WERI-Rb-1 (cell line): ENCODE results near the gene GNAS.
"Not testable (repeated sequence)": the region's sequence is repeated elsewhere in the genome, so short reads cannot be mapped to it uniquely, and the experiment has no call there.

Source experiments
- DNase-seq: peaks from one replicate; pipeline ENCODE4 v3.0.0-alpha.2; 2020
- H3K27ac ChIP-seq: fragments of 250-450 bp; sonication (Bioruptor Pico); 2 replicates; pipeline ENCODE4 v1.5.1; 2020; ENCODE audit warnings: mild to moderate bottlenecking, moderate library complexity
- H3K27me3 ChIP-seq: fragments of 250-450 bp; sonication (Bioruptor Pico); 2 replicates; pipeline ENCODE4 v1.5.1; 2021; ENCODE audit warnings: mild to moderate bottlenecking, low read depth, moderate library complexity; ENCODE audit not compliant: insufficient read depth, severe bottlenecking
- H3K36me3 ChIP-seq: fragments of 250-450 bp; sonication (Bioruptor Pico); 2 replicates; pipeline ENCODE4 v1.5.1; 2020; ENCODE audit warnings: mild to moderate bottlenecking, moderate library complexity
- H3K4me3 ChIP-seq: 2 replicates; pipeline ENCODE4 v1.5.1; 2011; ENCODE audit warnings: low read depth, mild to moderate bottlenecking, control low read depth, low read length
- H3K9me3 ChIP-seq: fragments of 250-450 bp; sonication (Bioruptor Pico); 2 replicates; pipeline ENCODE4 v1.5.1; 2021; ENCODE audit warnings: mild to moderate bottlenecking, moderate library complexity; ENCODE audit not compliant: severe bottlenecking
- CTCF ChIP-seq: IDR thresholded peaks from 2 replicates; pipeline ENCODE4 v1.5.1; 2011; ENCODE audit warnings: low read depth, mild to moderate bottlenecking, control low read depth, inconsistent platforms, low read length

GNAS gene

GRCh38 chr20:58822748-58823730 lies 29.5 kb upstream of the GNAS start:
- no peaks in the 10 kb centered on the region for H3K9me3 ChIP-seq
- H3K36me3 ChIP-seq: no peaks in the 10 kb centered on the region
- no peak for TF ChIP-seq CTCF
- H3K4me3 ChIP-seq: no peak overlapping the region
- H3K27me3 ChIP-seq: peaks cover 33% of the 10 kb centered on the region
- H3K27ac ChIP-seq: no peak overlapping the region
- no peak for DNase-seq

GRCh38 chr20:58824843-58825242 lies 27.7 kb upstream of the GNAS start:
- no peak overlapping the region for H3K4me3 ChIP-seq
- no peak for DNase-seq
- no peak for TF ChIP-seq CTCF
- H3K27me3 ChIP-seq: peaks cover 27% of the 10 kb centered on the region
- no peaks in the 10 kb centered on the region for H3K9me3 ChIP-seq
- H3K27ac ChIP-seq: no peak overlapping the region
- H3K36me3 ChIP-seq: no peaks in the 10 kb centered on the region

GRCh38 chr20:58825450-58825849 lies 27.1 kb upstream of the GNAS start:
- no peak for TF ChIP-seq CTCF

GRCh38 chr20:58826271-58826670 lies 26.2 kb upstream of the GNAS start:
- no peak overlapping the region for H3K4me3 ChIP-seq
- H3K9me3 ChIP-seq: no peaks in the 10 kb centered on the region
- no peak for TF ChIP-seq CTCF
- no peak for DNase-seq
- no peak overlapping the region for H3K27ac ChIP-seq
- H3K27me3 ChIP-seq: peaks cover 24% of the 10 kb centered on the region
- no peaks in the 10 kb centered on the region for H3K36me3 ChIP-seq

More at GRCh38 chr20:58825450-58825849, 27.1 kb upstream of the GNAS start:
- no peak overlapping the region for H3K27ac ChIP-seq
- H3K4me3 ChIP-seq: no peak overlapping the region
- no peaks in the 10 kb centered on the region for H3K36me3 ChIP-seq
- H3K27me3 ChIP-seq: peaks cover 27% of the 10 kb centered on the region
- no peaks in the 10 kb centered on the region for H3K9me3 ChIP-seq
- DNase-seq: no peak

GRCh38 chr20:58828136-58828535 lies 24.4 kb upstream of the GNAS start:
- no peak overlapping the region for H3K27ac ChIP-seq
- no peaks in the 10 kb centered on the region for H3K36me3 ChIP-seq
- H3K27me3 ChIP-seq: peaks cover 24% of the 10 kb centered on the region
- no peaks in the 10 kb centered on the region for H3K9me3 ChIP-seq
- DNase-seq: no peak
- H3K4me3 ChIP-seq: no peak overlapping the region
- no peak for TF ChIP-seq CTCF

- not testable (repeated sequence) for H3K27ac ChIP-seq, H3K4me3 ChIP-seq, H3K9me3 ChIP-seq, H3K36me3 ChIP-seq, DNase-seq
- H3K27me3 ChIP-seq: peaks cover 24% of the 10 kb centered on the region
Observed at GRCh38 chr20:58828804-58829203, 23.7 kb upstream of the GNAS start.
